ENCODE data around the gene TNFRSF6B.
"Not testable (repeated sequence)": the region's sequence is repeated elsewhere in the genome, so short reads cannot be mapped to it uniquely, and the experiment has no call there.

The TNFRSF6B gene, protein sequence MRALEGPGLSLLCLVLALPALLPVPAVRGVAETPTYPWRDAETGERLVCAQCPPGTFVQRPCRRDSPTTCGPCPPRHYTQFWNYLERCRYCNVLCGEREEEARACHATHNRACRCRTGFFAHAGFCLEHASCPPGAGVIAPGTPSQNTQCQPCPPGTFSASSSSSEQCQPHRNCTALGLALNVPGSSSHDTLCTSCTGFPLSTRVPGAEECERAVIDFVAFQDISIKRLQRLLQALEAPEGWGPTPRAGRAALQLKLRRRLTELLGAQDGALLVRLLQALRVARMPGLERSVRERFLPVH

DNA sequence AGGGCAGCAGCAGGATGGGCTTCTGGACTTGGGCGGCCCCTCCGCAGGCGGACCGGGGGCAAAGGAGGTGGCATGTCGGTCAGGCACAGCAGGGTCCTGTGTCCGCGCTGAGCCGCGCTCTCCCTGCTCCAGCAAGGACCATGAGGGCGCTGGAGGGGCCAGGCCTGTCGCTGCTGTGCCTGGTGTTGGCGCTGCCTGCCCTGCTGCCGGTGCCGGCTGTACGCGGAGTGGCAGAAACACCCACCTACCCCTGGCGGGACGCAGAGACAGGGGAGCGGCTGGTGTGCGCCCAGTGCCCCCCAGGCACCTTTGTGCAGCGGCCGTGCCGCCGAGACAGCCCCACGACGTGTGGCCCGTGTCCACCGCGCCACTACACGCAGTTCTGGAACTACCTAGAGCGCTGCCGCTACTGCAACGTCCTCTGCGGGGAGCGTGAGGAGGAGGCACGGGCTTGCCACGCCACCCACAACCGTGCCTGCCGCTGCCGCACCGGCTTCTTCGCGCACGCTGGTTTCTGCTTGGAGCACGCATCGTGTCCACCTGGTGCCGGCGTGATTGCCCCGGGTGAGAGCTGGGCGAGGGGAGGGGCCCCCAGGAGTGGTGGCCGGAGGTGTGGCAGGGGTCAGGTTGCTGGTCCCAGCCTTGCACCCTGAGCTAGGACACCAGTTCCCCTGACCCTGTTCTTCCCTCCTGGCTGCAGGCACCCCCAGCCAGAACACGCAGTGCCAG lies at the start of gene TNFRSF6B:
Gene TNFRSF6B (plus strand): TSS at position 25 of the 729 bp plus-strand sequence. CDS start 116 bp downstream, at position 141.
- Histone ChIP-seq H3K27ac (ENCODE audit: low read length) (no peak within 1 kb of the TSS), H3K4me1 (ENCODE audit: control insufficient read depth, insufficient read depth, low read length) (peaks cover 28% of the 10 kb centered on the region), H3K9me3 (ENCODE audit: control insufficient read depth in 2 of 2, low read length in 2 of 2) (no peaks in the 10 kb centered on the region), H3K36me3 (ENCODE audit: control insufficient read depth in 2 of 2, insufficient read depth in 2 of 2, low read length in 2 of 2) (peaks cover 0 to 5% of the 10 kb centered on the region in 2 donors), H3K27me3 (ENCODE audit: control insufficient read depth in 1 of 2, insufficient read depth in 2 of 2, low read length in 2 of 2) (no peaks in the 10 kb centered on the region), H3K9ac (ENCODE audit: low read length in 2 of 2) (peak within 1 kb of the TSS in 1 of 2 donors; percentile 2), H3K4me3 (ENCODE audit: low read length in 2 of 2) (peak within 1 kb of the TSS in 1 of 2 donors; percentile 49)

DNA sequence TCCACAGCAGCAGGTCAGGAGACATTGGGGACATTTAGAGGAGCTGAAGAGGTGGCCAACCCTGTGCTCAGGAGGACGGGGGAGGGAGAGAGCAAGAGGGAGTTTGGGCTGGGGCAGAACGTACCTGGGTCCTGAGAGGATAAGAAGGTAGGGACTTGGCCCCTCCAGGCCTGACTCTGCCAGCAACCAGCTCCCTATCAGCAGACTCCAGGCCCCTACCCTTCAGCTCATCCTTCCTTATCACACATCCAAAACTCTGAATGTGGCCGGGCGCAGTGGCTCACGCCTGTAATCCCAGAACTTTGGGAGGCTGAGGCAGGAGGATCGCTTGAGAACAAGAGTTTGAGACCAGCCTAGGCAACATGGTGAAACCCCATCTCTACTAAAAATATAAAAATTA lies 48.3 kb upstream of the TNFRSF6B start:
- peaks cover 0 to 9% of the 10 kb centered on the region in 2 donors for H3K27me3 ChIP-seq (ENCODE audit: control insufficient read depth in 1 of 2, insufficient read depth in 2 of 2, low read length in 2 of 2)
- H3K9ac ChIP-seq (ENCODE audit: low read length in 2 of 2): no peak overlapping the region
- no peak overlapping the region for H3K4me3 ChIP-seq (ENCODE audit: low read length in 2 of 2)
- peaks cover 12% of the 10 kb centered on the region for H3K4me1 ChIP-seq (ENCODE audit: control insufficient read depth, insufficient read depth, low read length)
- no peaks in the 10 kb centered on the region for H3K36me3 ChIP-seq (ENCODE audit: control insufficient read depth in 2 of 2, insufficient read depth in 2 of 2, low read length in 2 of 2)
- H3K27ac ChIP-seq (ENCODE audit: low read length): no peak overlapping the region
- H3K9me3 ChIP-seq (ENCODE audit: control insufficient read depth in 2 of 2, low read length in 2 of 2): no peaks in the 10 kb centered on the region

DNA sequence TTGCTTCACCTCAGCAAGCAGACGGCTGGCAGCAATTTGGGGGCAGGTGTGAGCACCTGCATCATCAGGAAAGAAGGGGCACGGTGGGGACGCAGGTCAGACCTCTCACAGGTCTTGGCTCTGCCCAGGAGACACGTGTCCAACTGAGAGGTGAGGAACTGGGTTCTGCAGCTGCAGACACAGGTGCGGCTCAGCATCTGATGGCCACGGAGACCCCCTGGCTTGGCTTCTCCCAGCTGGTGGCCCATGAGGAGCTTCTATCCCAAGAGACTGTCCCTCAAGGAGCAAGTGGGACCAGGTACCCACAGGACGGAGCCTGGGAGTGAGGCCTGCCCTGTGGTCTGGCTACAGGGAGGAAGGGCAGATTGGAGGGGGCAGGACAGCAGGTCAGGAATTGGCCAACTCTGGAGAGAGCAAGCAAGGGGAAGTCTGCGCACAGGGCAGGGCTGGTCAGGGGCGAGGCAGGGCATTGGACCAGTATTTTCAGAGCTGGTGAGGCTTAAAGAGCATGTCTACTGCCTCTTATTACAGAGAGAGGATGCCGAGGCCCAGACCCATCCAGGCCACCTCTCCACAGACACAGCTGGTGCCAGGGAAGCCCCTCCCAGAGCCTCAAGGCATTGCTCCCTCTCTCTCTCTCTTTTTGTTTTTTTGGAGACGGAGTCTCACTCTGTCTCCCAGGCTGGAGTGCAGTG lies 47.4 kb upstream of the TNFRSF6B start:
- Histone ChIP-seq H3K27me3 (ENCODE audit: control insufficient read depth in 1 of 2, insufficient read depth in 2 of 2, low read length in 2 of 2) (peaks cover 0 to 9% of the 10 kb centered on the region in 2 donors), H3K4me3 (ENCODE audit: low read length in 2 of 2) (no peak overlapping the region), H3K9ac (ENCODE audit: low read length in 2 of 2) (no peak overlapping the region), H3K36me3 (ENCODE audit: control insufficient read depth in 2 of 2, insufficient read depth in 2 of 2, low read length in 2 of 2) (no peaks in the 10 kb centered on the region), H3K27ac (ENCODE audit: low read length) (no peak overlapping the region), H3K4me1 (ENCODE audit: control insufficient read depth, insufficient read depth, low read length) (peaks cover 16% of the 10 kb centered on the region), H3K9me3 (ENCODE audit: control insufficient read depth in 2 of 2, low read length in 2 of 2) (no peaks in the 10 kb centered on the region)

DNA sequence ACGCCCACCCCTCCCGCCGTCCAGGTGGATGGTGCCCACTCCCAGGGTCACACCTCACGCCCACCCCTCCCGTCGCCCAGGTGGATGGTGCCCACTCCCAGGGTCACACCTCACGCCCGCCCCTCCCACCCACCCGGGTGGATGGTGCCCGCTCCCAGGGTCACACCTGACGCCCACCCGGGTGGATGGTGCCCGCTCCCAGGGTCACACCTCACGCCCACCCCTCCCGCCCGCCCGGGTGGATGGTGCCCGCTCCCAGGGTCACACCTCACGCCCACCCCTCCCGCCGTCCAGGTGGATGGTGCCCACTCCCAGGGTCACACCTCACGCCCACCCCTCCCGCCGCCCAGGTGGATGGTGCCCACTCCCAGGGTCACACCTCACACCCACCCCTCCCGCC lies 46.0 kb upstream of the TNFRSF6B start:
- H3K27me3 ChIP-seq (ENCODE audit: control insufficient read depth in 1 of 2, insufficient read depth in 2 of 2, low read length in 2 of 2): not testable (repeated sequence)

DNA sequence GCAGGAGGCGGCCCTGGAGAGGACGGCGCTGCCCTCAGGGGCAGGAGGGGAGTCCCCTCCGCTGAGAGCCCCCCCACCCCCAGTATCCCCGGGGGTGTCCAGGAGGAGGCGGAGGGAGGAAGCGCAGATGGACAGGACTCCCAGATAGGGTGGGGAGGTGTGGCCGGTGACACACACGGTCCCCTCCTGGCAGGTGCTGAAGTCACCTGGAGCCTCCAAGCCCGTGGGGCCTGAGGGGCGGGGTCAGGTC lies 44.6 kb upstream of the TNFRSF6B start:
- no peak overlapping the region for H3K9ac ChIP-seq (ENCODE audit: low read length in 2 of 2)
- H3K27me3 ChIP-seq (ENCODE audit: control insufficient read depth in 1 of 2, insufficient read depth in 2 of 2, low read length in 2 of 2): peaks cover 0 to 9% of the 10 kb centered on the region in 2 donors
- no peaks in the 10 kb centered on the region for H3K36me3 ChIP-seq (ENCODE audit: control insufficient read depth in 2 of 2, insufficient read depth in 2 of 2, low read length in 2 of 2)
- no peaks in the 10 kb centered on the region for H3K9me3 ChIP-seq (ENCODE audit: control insufficient read depth in 2 of 2, low read length in 2 of 2)
- H3K27ac ChIP-seq (ENCODE audit: low read length): no peak overlapping the region
- peak overlapping the region in 1 of 2 donors; percentile 78 for H3K4me3 ChIP-seq (ENCODE audit: low read length in 2 of 2)
- H3K4me1 ChIP-seq (ENCODE audit: control insufficient read depth, insufficient read depth, low read length): peaks cover 21% of the 10 kb centered on the region

More for the DNA sequence above, 46.0 kb upstream of the TNFRSF6B start:
- H3K4me3 ChIP-seq (ENCODE audit: low read length in 2 of 2); H3K27ac ChIP-seq (ENCODE audit: low read length); H3K36me3 ChIP-seq (ENCODE audit: control insufficient read depth in 2 of 2, insufficient read depth in 2 of 2, low read length in 2 of 2); H3K9ac ChIP-seq (ENCODE audit: low read length in 2 of 2); H3K9me3 ChIP-seq (ENCODE audit: control insufficient read depth in 2 of 2, low read length in 2 of 2): not testable (repeated sequence)
- peaks cover 21% of the 10 kb centered on the region for H3K4me1 ChIP-seq (ENCODE audit: control insufficient read depth, insufficient read depth, low read length)

DNA sequence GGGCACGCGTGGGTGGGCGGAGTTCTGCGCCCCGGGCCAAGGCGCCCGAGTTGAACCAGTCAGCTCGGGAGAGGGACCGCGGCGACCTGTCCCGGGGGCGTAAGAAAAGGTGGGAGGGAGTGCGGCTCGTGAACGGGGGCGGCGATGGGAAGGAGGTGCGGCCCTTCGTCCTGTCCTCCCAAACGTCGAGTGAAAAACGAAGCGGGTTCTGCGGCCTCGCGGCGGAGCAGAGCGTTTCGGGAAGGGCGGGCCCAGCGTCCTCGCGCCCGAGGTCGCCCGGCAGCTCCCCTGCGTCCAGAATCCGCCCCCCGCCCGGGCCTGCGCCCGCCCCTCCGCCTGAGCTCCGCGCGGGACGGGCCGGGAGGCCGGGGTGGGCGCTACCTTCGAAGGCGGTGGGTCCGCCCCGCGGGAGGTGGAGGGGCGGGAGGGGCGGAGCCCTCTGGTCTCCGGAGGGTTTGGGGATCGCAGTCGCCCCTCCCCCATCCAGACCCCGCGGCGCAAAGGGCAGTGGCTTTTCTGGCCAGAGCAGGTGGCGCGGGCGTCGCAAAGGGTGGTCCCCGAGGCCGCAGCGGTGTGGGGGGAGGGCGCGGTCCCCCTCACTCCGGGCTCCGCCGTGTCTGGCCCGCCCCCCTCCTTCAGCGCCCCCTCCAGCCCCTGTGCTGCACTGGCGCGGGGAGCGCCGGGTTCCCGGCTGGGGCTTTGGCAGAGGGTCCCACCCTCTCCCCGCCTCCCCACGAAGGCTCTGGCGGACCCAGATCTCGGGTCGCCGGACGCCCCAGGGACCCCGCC lies 44.1 kb upstream of the TNFRSF6B start:
- Histone ChIP-seq H3K27me3 (ENCODE audit: control insufficient read depth in 1 of 2, insufficient read depth in 2 of 2, low read length in 2 of 2) (peaks cover 0 to 9% of the 10 kb centered on the region in 2 donors), H3K4me3 (ENCODE audit: low read length in 2 of 2) (peak overlapping the region in 1 of 2 donors; percentile 78), H3K36me3 (ENCODE audit: control insufficient read depth in 2 of 2, insufficient read depth in 2 of 2, low read length in 2 of 2) (no peaks in the 10 kb centered on the region), H3K27ac (ENCODE audit: low read length) (no peak overlapping the region), H3K4me1 (ENCODE audit: control insufficient read depth, insufficient read depth, low read length) (peaks cover 26% of the 10 kb centered on the region), H3K9me3 (ENCODE audit: control insufficient read depth in 2 of 2, low read length in 2 of 2) (no peaks in the 10 kb centered on the region), H3K9ac (ENCODE audit: low read length in 2 of 2) (no peak overlapping the region)

DNA sequence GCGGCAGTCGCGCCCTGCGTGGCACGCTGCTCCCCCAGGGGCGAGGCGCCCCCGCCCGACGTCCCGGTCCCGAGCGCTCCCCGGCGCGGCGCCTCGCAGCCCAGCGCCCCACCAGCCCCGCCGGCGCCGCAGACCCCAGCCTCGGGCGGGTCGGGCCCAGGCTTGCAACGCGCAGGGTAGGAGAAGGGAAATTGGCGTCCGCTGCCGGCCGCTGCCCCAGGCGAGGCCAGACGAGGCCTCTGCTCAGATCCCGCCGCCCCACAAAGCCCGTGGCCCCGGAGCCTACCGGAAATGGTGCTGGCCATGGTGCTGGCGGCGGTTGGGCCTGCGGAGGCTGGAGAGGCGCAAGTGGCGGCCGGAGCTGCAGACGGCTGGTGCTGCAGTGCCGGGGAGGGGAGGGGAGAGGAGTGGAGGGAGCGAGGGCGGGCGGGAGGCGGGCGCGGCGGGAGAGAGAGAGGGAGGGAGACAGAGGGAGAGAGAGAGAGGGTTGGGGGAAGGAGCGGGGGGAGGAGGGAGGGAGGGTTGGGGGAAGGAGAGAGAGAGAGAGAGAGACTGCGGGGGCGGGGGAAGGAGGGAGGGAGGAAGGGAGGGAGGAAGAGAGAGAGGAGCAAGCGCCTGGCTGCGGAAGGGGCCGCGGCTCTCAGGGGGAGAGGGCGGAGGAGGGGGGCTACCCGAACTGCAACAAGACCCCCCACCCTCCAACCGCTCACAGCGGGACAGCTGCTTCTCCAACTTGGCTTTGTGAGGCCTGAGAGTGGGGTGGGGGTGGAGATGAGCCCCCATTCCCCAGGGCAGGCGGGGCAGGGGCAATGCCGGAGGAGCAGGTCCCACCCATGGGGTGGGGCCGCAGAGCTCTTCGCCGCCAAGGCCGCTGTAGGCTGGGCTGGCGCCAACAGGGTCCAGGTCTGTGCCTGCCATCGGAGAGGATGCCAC lies 43.1 kb upstream of the TNFRSF6B start, which contains the start of gene STMN3:
Gene STMN3 (minus strand): TSS at position 384 of the 933 bp plus-strand sequence. CDS start 79 bp downstream, at position 305.
- H3K9ac ChIP-seq (ENCODE audit: low read length in 2 of 2): peak within 1 kb of the TSS in 1 of 2 donors; percentile 29
- peak within 1 kb of the TSS; percentile 46 to 78 for H3K4me3 ChIP-seq (ENCODE audit: low read length in 2 of 2)
- peaks cover 31% of the 10 kb centered on the region for H3K4me1 ChIP-seq (ENCODE audit: control insufficient read depth, insufficient read depth, low read length)
- H3K27ac ChIP-seq (ENCODE audit: low read length): no peak within 1 kb of the TSS
- no peaks in the 10 kb centered on the region for H3K36me3 ChIP-seq (ENCODE audit: control insufficient read depth in 2 of 2, insufficient read depth in 2 of 2, low read length in 2 of 2)
- H3K9me3 ChIP-seq (ENCODE audit: control insufficient read depth in 2 of 2, low read length in 2 of 2): no peaks in the 10 kb centered on the region
- H3K27me3 ChIP-seq (ENCODE audit: control insufficient read depth in 1 of 2, insufficient read depth in 2 of 2, low read length in 2 of 2): peaks cover 0 to 9% of the 10 kb centered on the region in 2 donors

DNA sequence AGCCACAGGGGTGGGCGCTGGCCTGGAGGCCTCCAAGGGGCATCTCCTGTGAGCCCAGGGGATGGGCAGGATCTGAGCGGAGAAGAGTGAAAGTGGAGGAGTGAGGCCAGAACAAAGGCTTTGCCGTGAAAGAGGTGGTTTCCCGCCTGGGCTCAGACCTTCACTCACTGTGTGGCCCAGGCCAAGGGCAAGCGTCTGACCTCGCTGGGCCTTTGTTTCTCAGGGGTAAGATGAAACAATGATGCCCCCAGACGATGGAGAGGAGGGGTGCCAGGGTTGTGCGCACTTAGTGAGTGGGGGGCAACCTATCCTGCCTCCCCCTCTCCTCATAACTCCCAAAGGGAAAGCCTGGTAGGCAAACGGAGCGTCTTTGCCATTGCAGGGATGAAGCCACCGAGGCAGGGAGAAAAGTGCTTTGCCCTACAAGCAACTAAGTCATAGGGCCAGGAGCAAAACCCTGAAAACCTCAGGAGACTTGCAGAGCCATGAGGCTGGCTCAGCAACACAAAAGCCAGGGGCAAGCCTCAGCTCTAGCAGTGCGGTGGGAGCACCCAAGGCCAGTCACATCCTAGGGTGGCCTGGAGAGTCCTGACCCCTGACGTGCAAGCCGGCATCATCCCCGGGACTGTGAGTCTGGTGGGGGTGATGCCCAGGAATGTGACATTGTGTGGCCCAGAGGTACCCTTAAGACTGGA lies 42.3 kb upstream of the TNFRSF6B start:
- no peak overlapping the region for H3K27ac ChIP-seq (ENCODE audit: low read length)
- peaks cover 33% of the 10 kb centered on the region for H3K4me1 ChIP-seq (ENCODE audit: control insufficient read depth, insufficient read depth, low read length)
- peak overlapping the region; percentile 46 to 73 for H3K4me3 ChIP-seq (ENCODE audit: low read length in 2 of 2)
- H3K9ac ChIP-seq (ENCODE audit: low read length in 2 of 2): peak overlapping the region in 1 of 2 donors; percentile 29
- H3K36me3 ChIP-seq (ENCODE audit: control insufficient read depth in 2 of 2, insufficient read depth in 2 of 2, low read length in 2 of 2): no peaks in the 10 kb centered on the region
- peaks cover 0 to 9% of the 10 kb centered on the region in 2 donors for H3K27me3 ChIP-seq (ENCODE audit: control insufficient read depth in 1 of 2, insufficient read depth in 2 of 2, low read length in 2 of 2)
- H3K9me3 ChIP-seq (ENCODE audit: control insufficient read depth in 2 of 2, low read length in 2 of 2): no peaks in the 10 kb centered on the region

DNA sequence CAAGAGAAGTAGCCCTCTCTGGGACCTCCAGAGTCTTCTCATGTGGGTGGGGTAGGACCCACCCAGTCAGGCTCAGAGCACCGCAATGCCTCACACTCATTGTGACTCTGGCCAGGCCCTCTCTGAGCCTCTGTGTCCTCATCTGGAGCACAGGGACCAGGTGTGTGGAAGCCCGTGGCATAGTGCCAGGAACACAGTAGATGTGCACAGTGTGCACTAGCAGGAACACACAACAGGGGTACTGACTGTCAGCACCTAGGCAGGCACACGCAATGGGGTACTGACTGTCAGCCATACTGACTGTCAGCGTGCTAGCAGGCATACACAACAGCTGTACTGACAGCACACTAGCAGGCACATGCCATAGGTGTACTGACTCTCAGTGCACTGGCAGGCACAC lies 41.2 kb upstream of the TNFRSF6B start:
- Histone ChIP-seq H3K4me1 (ENCODE audit: control insufficient read depth, insufficient read depth, low read length) (peaks cover 38% of the 10 kb centered on the region), H3K27ac (ENCODE audit: low read length) (no peak overlapping the region), H3K4me3 (ENCODE audit: low read length in 2 of 2) (no peak overlapping the region), H3K36me3 (ENCODE audit: control insufficient read depth in 2 of 2, insufficient read depth in 2 of 2, low read length in 2 of 2) (no peaks in the 10 kb centered on the region), H3K27me3 (ENCODE audit: control insufficient read depth in 1 of 2, insufficient read depth in 2 of 2, low read length in 2 of 2) (peaks cover 0 to 9% of the 10 kb centered on the region in 2 donors), H3K9ac (ENCODE audit: low read length in 2 of 2) (no peak overlapping the region), H3K9me3 (ENCODE audit: control insufficient read depth in 2 of 2, low read length in 2 of 2) (no peaks in the 10 kb centered on the region)

Measured in stomach smooth muscle (tissue), 2 donors.